Measurements from ENCODE around the gene SCGB1C1. TPM values are rescaled to one million over a fixed set of nuclear protein-coding genes. Genes with fewer than 3 reads are reported as not detected.

SCGB1C1 gene
- total and polyA plus RNA-seq, 2 donors (not counting 1 experiment from before 2014, with no cell fraction given), result not detected

DNA sequence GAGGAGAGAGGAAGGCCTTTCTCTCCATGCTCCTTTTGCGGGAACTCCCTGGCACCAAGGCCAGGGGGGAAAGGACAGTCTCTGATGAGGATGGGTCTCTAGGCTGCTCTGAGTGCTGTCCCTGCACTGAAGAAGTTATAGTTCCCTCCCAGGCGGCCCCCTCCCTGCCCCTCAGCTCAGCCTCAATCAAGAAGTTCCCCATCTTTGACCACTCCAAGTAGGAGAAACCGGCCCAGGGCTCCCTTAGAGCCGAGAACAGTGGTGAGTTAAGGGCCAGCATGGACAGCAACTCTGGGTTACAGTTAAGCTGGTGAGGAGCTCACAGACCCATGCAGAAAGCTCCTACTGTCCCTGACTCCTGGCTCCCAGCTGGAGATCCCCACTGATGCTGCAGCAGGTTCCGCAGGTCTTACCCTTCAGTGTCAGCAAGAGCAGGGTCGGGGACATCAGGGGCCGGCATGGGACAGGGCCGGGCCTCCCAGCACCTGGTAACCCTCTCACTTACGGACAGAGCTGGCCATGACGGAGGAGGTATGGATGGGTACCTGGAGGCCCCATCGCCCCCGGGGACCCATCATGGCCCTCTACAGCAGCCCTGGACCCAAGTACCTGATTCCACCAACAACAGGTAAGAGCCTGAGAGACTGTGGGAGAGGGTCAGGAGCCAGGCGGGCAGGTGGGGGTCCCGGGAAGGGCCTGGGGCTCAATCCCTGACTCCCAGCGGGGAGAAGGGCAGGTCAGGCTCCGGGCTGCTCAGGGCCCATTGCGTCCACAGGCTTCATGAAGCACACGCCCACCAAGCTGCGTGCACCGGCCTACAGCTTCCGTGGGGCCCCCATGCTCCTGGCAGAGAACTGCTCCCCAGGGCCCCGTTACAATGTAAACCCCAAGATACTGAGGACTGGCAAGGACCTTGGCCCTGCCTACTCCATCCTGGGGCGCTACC is 4.2 kb downstream of the SCGB1C1 start:
- Mint-ChIP-seq H3K27me3 (no peaks in the 10 kb centered on the region), H3K27ac (no peak overlapping the region), H3K4me3 (no peak overlapping the region), H3K9me3 (ENCODE audit: insufficient read depth) (no peaks in the 10 kb centered on the region), H3K4me1 (peaks cover 8% of the 10 kb centered on the region)
- Histone ChIP-seq H2AFZ (ENCODE audit: insufficient read depth, low read depth, low read length, poor library complexity, severe bottlenecking) (no peak overlapping the region), H3K4me1 (ENCODE audit: control insufficient read depth in 2 of 2, insufficient read depth in 2 of 2, low read length in 2 of 2) (peaks cover 0 to 3% of the 10 kb centered on the region in 2 donors), H3K4me2 (replicated peaks; ENCODE audit: low read depth, low read length, poor library complexity, severe bottlenecking) (no peak overlapping the region), H3K9ac (ENCODE audit: low read length) (no peak overlapping the region), H3K79me2 (ENCODE audit: control insufficient read depth, insufficient read depth, low read length) (no peaks in the 10 kb centered on the region), H3K36me3 (replicated peaks in 1 of 2; ENCODE audit: control extremely low read depth in 1 of 2, control insufficient read depth in 1 of 2, extremely low read depth in 1 of 2, insufficient read depth in 2 of 2, low read length in 1 of 2) (peaks cover 0 to 5% of the 10 kb centered on the region in 2 experiments), H4K20me1 (ENCODE audit: control insufficient read depth, insufficient read depth, low read length, poor library complexity, severe bottlenecking) (peaks cover 6% of the 10 kb centered on the region), H3K9me3 (ENCODE audit: control extremely low read depth in 1 of 3, control insufficient read depth in 2 of 3, insufficient read depth in 1 of 3, low read length in 2 of 3) (no peaks in the 10 kb centered on the region), H3K27ac (ENCODE audit: low read length in 2 of 2) (no peak overlapping the region), H3K4me3 (ENCODE audit: control extremely low read depth in 1 of 5, extremely low read depth in 1 of 5, insufficient read depth in 1 of 5, low read depth in 2 of 5, low read length in 4 of 5) (no peak overlapping the region), H3K27me3 (replicated peaks in 1 of 4; ENCODE audit: control extremely low read depth in 1 of 4, control insufficient read depth in 3 of 4, insufficient read depth in 4 of 4, low read length in 3 of 4) (no peaks in the 10 kb centered on the region)
- intact Hi-C loops (cut with micrococcal nuclease), result no loop called here
- WGBS (ENCODE audit: insufficient coverage), result 94% methylated on average over 18 of the region's 23 CpGs
- ChIA-PET POLR2A (interaction anchor here (0.6 to 1.6 kb wide), 2 partner anchors 10 to 61 kb away, joined by 3 read pairs; partner anchors contain the start of genes BET1L and RIC8A), CTCF (no interaction called here)
- ATAC-seq (ENCODE audit: low read depth) (no peak), DNase-seq (no peak)
- TF ChIP-seq, protein P1, sequence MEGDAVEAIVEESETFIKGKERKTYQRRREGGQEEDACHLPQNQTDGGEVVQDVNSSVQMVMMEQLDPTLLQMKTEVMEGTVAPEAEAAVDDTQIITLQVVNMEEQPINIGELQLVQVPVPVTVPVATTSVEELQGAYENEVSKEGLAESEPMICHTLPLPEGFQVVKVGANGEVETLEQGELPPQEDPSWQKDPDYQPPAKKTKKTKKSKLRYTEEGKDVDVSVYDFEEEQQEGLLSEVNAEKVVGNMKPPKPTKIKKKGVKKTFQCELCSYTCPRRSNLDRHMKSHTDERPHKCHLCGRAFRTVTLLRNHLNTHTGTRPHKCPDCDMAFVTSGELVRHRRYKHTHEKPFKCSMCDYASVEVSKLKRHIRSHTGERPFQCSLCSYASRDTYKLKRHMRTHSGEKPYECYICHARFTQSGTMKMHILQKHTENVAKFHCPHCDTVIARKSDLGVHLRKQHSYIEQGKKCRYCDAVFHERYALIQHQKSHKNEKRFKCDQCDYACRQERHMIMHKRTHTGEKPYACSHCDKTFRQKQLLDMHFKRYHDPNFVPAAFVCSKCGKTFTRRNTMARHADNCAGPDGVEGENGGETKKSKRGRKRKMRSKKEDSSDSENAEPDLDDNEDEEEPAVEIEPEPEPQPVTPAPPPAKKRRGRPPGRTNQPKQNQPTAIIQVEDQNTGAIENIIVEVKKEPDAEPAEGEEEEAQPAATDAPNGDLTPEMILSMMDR (IDR thresholded peaks at IDR 0.05), result no peak
- TF ChIP-seq EZH2 (IDR thresholded peaks at IDR 0.05; ENCODE audit: borderline replicate concordance, insufficient read depth, low read depth, low read length, poor library complexity, severe bottlenecking), result no peak

DNA sequence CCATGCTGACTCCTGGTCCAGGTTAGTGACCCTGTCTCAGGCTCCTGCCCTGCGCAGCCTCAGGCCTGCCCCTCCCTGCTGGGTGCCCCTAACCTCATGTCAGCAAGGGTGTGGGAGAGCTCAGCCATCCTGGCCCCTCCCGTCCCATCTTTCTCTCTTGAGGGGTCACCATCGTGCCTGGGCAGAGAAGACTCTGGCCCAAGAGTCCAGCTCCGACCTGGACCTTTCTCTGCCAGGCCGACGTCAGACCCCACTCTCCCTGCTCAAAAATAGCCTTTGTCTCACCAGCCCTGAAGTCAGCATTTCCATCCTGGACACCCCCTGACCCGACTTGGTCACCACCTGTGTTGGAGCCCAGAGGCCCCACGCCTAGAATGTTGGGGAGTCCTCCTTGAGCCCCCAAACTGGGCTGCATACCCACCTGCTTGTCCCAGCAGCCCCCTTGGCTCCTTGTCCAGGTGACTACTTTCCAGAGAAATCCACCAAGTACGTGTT is 4.9 kb downstream of the SCGB1C1 start:
- intact Hi-C loops (cut with micrococcal nuclease), result no loop called here

More for the DNA sequence above, 4.9 kb downstream of the SCGB1C1 start:
- H3K27me3 ChIP-seq (replicated peaks in 1 of 4; ENCODE audit: control extremely low read depth in 1 of 4, control insufficient read depth in 3 of 4, insufficient read depth in 4 of 4, low read length in 3 of 4), result no peaks in the 10 kb centered on the region
- no peaks in the 10 kb centered on the region for H3K27me3 Mint-ChIP-seq
- H3K4me1 Mint-ChIP-seq, result peaks cover 12% of the 10 kb centered on the region
- CTCF ChIA-PET, result no interaction called here
- WGBS (ENCODE audit: insufficient coverage), result 93% methylated on average over 9 of the region's 9 CpGs
- H3K9me3 Mint-ChIP-seq (ENCODE audit: insufficient read depth), result no peaks in the 10 kb centered on the region
- no peak overlapping the region for H3K4me3 Mint-ChIP-seq
- no peak for ATAC-seq (ENCODE audit: low read depth)
- H3K9ac ChIP-seq (ENCODE audit: low read length), result no peak overlapping the region
- H3K36me3 ChIP-seq (replicated peaks in 1 of 2; ENCODE audit: control extremely low read depth in 1 of 2, control insufficient read depth in 1 of 2, extremely low read depth in 1 of 2, insufficient read depth in 2 of 2, low read length in 1 of 2), result peaks cover 0 to 5% of the 10 kb centered on the region in 2 experiments
- H3K4me1 ChIP-seq (ENCODE audit: control insufficient read depth in 2 of 2, insufficient read depth in 2 of 2, low read length in 2 of 2), result peaks cover 0 to 3% of the 10 kb centered on the region in 2 donors
- peaks cover 4% of the 10 kb centered on the region for H3K79me2 ChIP-seq (ENCODE audit: control insufficient read depth, insufficient read depth, low read length)
- H3K4me2 ChIP-seq (replicated peaks; ENCODE audit: low read depth, low read length, poor library complexity, severe bottlenecking), result no peak overlapping the region
- H3K9me3 ChIP-seq (ENCODE audit: control extremely low read depth in 1 of 3, control insufficient read depth in 2 of 3, insufficient read depth in 1 of 3, low read length in 2 of 3), result no peaks in the 10 kb centered on the region
- DNase-seq, result no peak
- H3K27ac Mint-ChIP-seq, result no peak overlapping the region
- peaks cover 13% of the 10 kb centered on the region for H4K20me1 ChIP-seq (ENCODE audit: control insufficient read depth, insufficient read depth, low read length, poor library complexity, severe bottlenecking)
- H2AFZ ChIP-seq (ENCODE audit: insufficient read depth, low read depth, low read length, poor library complexity, severe bottlenecking), result no peak overlapping the region
- no peak overlapping the region for H3K27ac ChIP-seq (ENCODE audit: low read length in 2 of 2)
- no peak for TF ChIP-seq EZH2 (IDR thresholded peaks at IDR 0.05; ENCODE audit: borderline replicate concordance, insufficient read depth, low read depth, low read length, poor library complexity, severe bottlenecking)
- TF ChIP-seq, protein P1 (IDR thresholded peaks at IDR 0.05), result no peak
- H3K4me3 ChIP-seq (ENCODE audit: control extremely low read depth in 1 of 5, extremely low read depth in 1 of 5, insufficient read depth in 1 of 5, low read depth in 2 of 5, low read length in 4 of 5), result no peak overlapping the region
- POLR2A ChIA-PET, result interaction anchor here (1.6 kb wide), 1 partner anchor 10 kb away, joined by 3 read pairs; the partner anchor contains the start of genes BET1L and RIC8A
